OCI-LY1 (cell line): Measurements from ENCODE around the gene FN1.

ENCODE experiments used
- H2AFZ ChIP-seq: fragments of 200-600 bp; sonication (generic), shearing (Covaris generic); 2 replicates; pipeline ENCODE4 v1.6.0; 2014; ENCODE audit warnings: antibody characterized with exemption, mild to moderate bottlenecking, low read length
- H3F3A ChIP-seq: fragments of 200-600 bp; sonication (generic), shearing (Covaris generic); 2 replicates; pipeline ENCODE4 v1.6.0; 2014; ENCODE audit warnings: mild to moderate bottlenecking, antibody characterized with exemption, low read length, moderate library complexity; ENCODE audit not compliant: insufficient read depth
- H3K27ac ChIP-seq: fragments of 200-600 bp; sonication (generic); 2 replicates; pipeline ENCODE4 v1.5.1; 2014; ENCODE audit warnings: low read length, mixed run types, mild to moderate bottlenecking, low read depth; ENCODE audit not compliant: poor library complexity, severe bottlenecking
- H3K27me3 ChIP-seq: fragments of 200-600 bp; sonication (generic); 2 replicates; pipeline ENCODE4 v1.6.0; 2014; ENCODE audit warnings: antibody characterized with exemption, mild to moderate bottlenecking, low read length, moderate library complexity; ENCODE audit not compliant: insufficient read depth
- H3K36me3 ChIP-seq: fragments of 200-600 bp; sonication (generic); 2 replicates; pipeline ENCODE4 v1.6.1; 2014; ENCODE audit warnings: mild to moderate bottlenecking, antibody characterized with exemption, low read length, moderate library complexity, mixed read lengths; ENCODE audit not compliant: insufficient read depth
- H3K4me1 ChIP-seq: fragments of 200-600 bp; sonication (generic); 2 replicates; pipeline ENCODE4 v1.5.1; 2014; ENCODE audit warnings: mild to moderate bottlenecking, low read length, moderate library complexity; ENCODE audit not compliant: insufficient read depth, severe bottlenecking
- H3K4me2 ChIP-seq: fragments of 200-600 bp; sonication (generic), shearing (Covaris generic); 2 replicates; pipeline ENCODE4 v1.6.1; 2014; ENCODE audit warnings: low read length
- H3K4me3 ChIP-seq: fragments of 200-600 bp; sonication (generic); 2 replicates; pipeline ENCODE4 v1.5.1; 2014; ENCODE audit warnings: low read length, low read depth, mild to moderate bottlenecking, mixed read lengths; ENCODE audit not compliant: poor library complexity, severe bottlenecking
- H3K79me2 ChIP-seq: fragments of 200-600 bp; shearing (Covaris generic); 2 replicates; pipeline ENCODE4 v1.6.1; 2016; ENCODE audit warnings: mixed run types, low read length, mixed read lengths; ENCODE audit not compliant: insufficient read depth
- H3K9ac ChIP-seq: fragments of 200-600 bp; sonication (generic), shearing (Covaris generic); 2 replicates; pipeline ENCODE4 v1.6.1; 2014; ENCODE audit warnings: mild to moderate bottlenecking, low read length, mixed read lengths
- H3K9me2 ChIP-seq: fragments of 200-600 bp; sonication (generic), shearing (Covaris generic); 2 replicates; pipeline ENCODE4 v1.6.1; 2014; ENCODE audit warnings: low read depth, mild to moderate bottlenecking, low read length, mixed read lengths
- H3K9me3 ChIP-seq: fragments of 200-600 bp; shearing (Covaris generic); 2 replicates; pipeline ENCODE4 v1.6.1; 2014; ENCODE audit warnings: low read length, mixed read lengths
- H4K20me1 ChIP-seq: fragments of 200-600 bp; sonication (generic), shearing (Covaris generic); 2 replicates; pipeline ENCODE4 v1.6.0; 2016; ENCODE audit warnings: mild to moderate bottlenecking, low read length; ENCODE audit not compliant: insufficient read depth
- CTCF ChIP-seq: fragments of 200-600 bp; sonication (generic), shearing (Covaris generic); IDR thresholded peaks from 2 replicates; pipeline ENCODE4 v1.5.1; 2017; ENCODE audit warnings: mild to moderate bottlenecking, antibody characterized with exemption, low read length, moderate library complexity, mixed read lengths
- EZH2 ChIP-seq: fragments of 200-600 bp; sonication (generic), shearing (Covaris generic); IDR thresholded peaks from 2 replicates; pipeline ENCODE4 v1.8.0; 2017; ENCODE audit warnings: borderline replicate concordance, mixed run types, mild to moderate bottlenecking, antibody characterized with exemption, low read length, moderate library complexity, mixed read lengths

FN1 gene

GRCh38 chr2:215394102-215394805, 41.6 kb downstream of the FN1 start:
- Histone ChIP-seq H3K9me3 (no peaks in the 10 kb centered on the region), H3K4me3 (no peak overlapping the region), H3K4me2 (no peak overlapping the region), H2AFZ (no peak overlapping the region), H3K27me3 (no peaks in the 10 kb centered on the region), H3K9ac (no peak overlapping the region), H3K79me2 (no peaks in the 10 kb centered on the region), H3K9me2 (no peaks in the 10 kb centered on the region), H3K4me1 (peaks cover 27% of the 10 kb centered on the region), H3F3A (peaks cover 5% of the 10 kb centered on the region; the same call in 1 of the 2 replicates), H3K36me3 (no peaks in the 10 kb centered on the region), H3K27ac (no peak overlapping the region), H4K20me1 (no peaks in the 10 kb centered on the region)
- TF ChIP-seq CTCF, result no peak

GRCh38 chr2:215392687-215393270, 43.1 kb downstream of the FN1 start:
- Histone ChIP-seq H3K27me3 (no peaks in the 10 kb centered on the region), H3K4me2 (no peak overlapping the region), H3K27ac (peak overlapping the region; percentile 89), H4K20me1 (no peaks in the 10 kb centered on the region), H3K9ac (no peak overlapping the region), H3K9me2 (no peaks in the 10 kb centered on the region), H3F3A (peaks cover 5% of the 10 kb centered on the region; the same call in 1 of the 2 replicates), H3K4me1 (peaks cover 27% of the 10 kb centered on the region), H2AFZ (no peak overlapping the region), H3K36me3 (no peaks in the 10 kb centered on the region), H3K79me2 (no peaks in the 10 kb centered on the region), H3K4me3 (no peak overlapping the region), H3K9me3 (no peaks in the 10 kb centered on the region)
- TF ChIP-seq CTCF (no peak), EZH2 (no peak)

- H3K27me3 ChIP-seq, result no peaks in the 10 kb centered on the region
Observed at GRCh38 chr2:215392164-215392563, 43.7 kb downstream of the FN1 start.

More at GRCh38 chr2:215392164-215392563, 43.7 kb downstream of the FN1 start:
- no peak overlapping the region for H3K4me3 ChIP-seq
- H3K4me2 ChIP-seq, result no peak overlapping the region
- no peaks in the 10 kb centered on the region for H3K36me3 ChIP-seq
- H3K9ac ChIP-seq, result no peak overlapping the region
- no peaks in the 10 kb centered on the region for H3K79me2 ChIP-seq
- H3F3A ChIP-seq, result peaks cover 5% of the 10 kb centered on the region; the same call in 1 of the 2 replicates
- peak overlapping the region; percentile 89 for H3K27ac ChIP-seq
- no peak for TF ChIP-seq CTCF
- TF ChIP-seq EZH2, result no peak
- H3K9me3 ChIP-seq, result no peaks in the 10 kb centered on the region
- no peak overlapping the region for H2AFZ ChIP-seq
- H3K9me2 ChIP-seq, result no peaks in the 10 kb centered on the region
- H3K4me1 ChIP-seq, result peaks cover 27% of the 10 kb centered on the region
- no peaks in the 10 kb centered on the region for H4K20me1 ChIP-seq
